ENCODE measurements around the gene UBE2S. TPM values are rescaled to one million over a fixed set of nuclear protein-coding genes. Genes with fewer than 3 reads are reported as not detected.

UBE2S gene
- total and polyA plus RNA-seq, 2 of the 8 experiments (the other 6 are each of a cell fraction or from before 2014, with no cell fraction given) = 398 to 530 TPM

GRCh38 chr19:55447421-55448174 lies 40.0 kb upstream of the UBE2S start:
- peaks cover 59 to 95% (median 91%) of the 10 kb centered on the region in 4 experiments for H3K27me3 ChIP-seq (replicated peaks in 1 of 4; ENCODE audit: control insufficient read depth in 3 of 4, extremely low read depth in 1 of 4, insufficient read depth in 3 of 4, low read length in 3 of 4)
- no peak for TF ChIP-seq GTF2F1 (IDR thresholded peaks at IDR 0.05; ENCODE audit: borderline replicate concordance, low read depth, low read length)
- TF ChIP-seq MAX (IDR thresholded peaks at IDR 0.05) = 0 out of 2 replicates have a peak, but pooled peaks have one; percentile 31
- peak; percentile 40; the same call in 1 of the 2 replicates for TF ChIP-seq KDM1A (IDR thresholded peaks at IDR 0.05; ENCODE audit: borderline replicate concordance, low read length)
- H3K23ac ChIP-seq (ENCODE audit: insufficient read length) = no peak overlapping the region
- no peak overlapping the region; the same call in 1 of the 2 replicates for H2BK15ac ChIP-seq (ENCODE audit: low read length)
- FAIRE-seq (no peak), DNase-seq (ENCODE audit: low read depth in 1 of 2, low spot score in 2 of 2) (no peak)
- no peak overlapping the region for H4K91ac ChIP-seq (replicated peaks; ENCODE audit: insufficient read length, low read length)
- no peak overlapping the region for H3K4me3 ChIP-seq (ENCODE audit: extremely low read depth in 1 of 4, insufficient read depth in 2 of 4, low read depth in 3 of 4, low read length in 4 of 4)
- no peaks in the 10 kb centered on the region for H3K9me3 ChIP-seq (ENCODE audit: insufficient read depth in 2 of 2, low read depth in 1 of 2, low read length in 1 of 2)
- H2BK12ac ChIP-seq (ENCODE audit: low read depth, low read length) = peak overlapping the region; percentile 1; the same call in 1 of the 2 replicates
- H3K79me2 ChIP-seq (ENCODE audit: control insufficient read depth in 1 of 2, insufficient read depth in 2 of 2, low read length in 2 of 2) = no peaks in the 10 kb centered on the region
- H3K14ac ChIP-seq (ENCODE audit: insufficient read length) = no peak overlapping the region
- H3K36me3 ChIP-seq (ENCODE audit: control insufficient read depth in 2 of 4, insufficient read depth in 4 of 4, low read length in 3 of 4) = no peaks in the 10 kb centered on the region
- no peak overlapping the region for H2BK20ac ChIP-seq (ENCODE audit: low read length)
- peak overlapping the region; percentile 99 for H3K56ac ChIP-seq (replicated peaks; ENCODE audit: insufficient read length, low read depth, low read length)
- H3K27ac ChIP-seq (ENCODE audit: low read depth, low read length) = no peak overlapping the region
- POLR2A ChIA-PET (ENCODE audit: partially characterized antibody) = interaction anchor here (0.6 kb wide), 1 partner anchor 306 kb away, joined by 3 read pairs; no protein-coding TSS in a partner anchor
- no peak overlapping the region for H4K8ac ChIP-seq (ENCODE audit: extremely low read depth, insufficient read depth, low read length)
- H3K4me1 ChIP-seq (replicated peaks in 1 of 4; ENCODE audit: control insufficient read depth in 3 of 4, insufficient read depth in 4 of 4, low read length in 3 of 4) = peaks cover 0 to 9% (median 4%) of the 10 kb centered on the region in 4 experiments; a peak in 5 of 7 replicates
- H2AK5ac ChIP-seq (ENCODE audit: low read depth, low read length) = peak overlapping the region; percentile 68; the same call in 1 of the 2 replicates
- peaks cover 3 to 16% of the 10 kb centered on the region in 2 experiments for H4K20me1 ChIP-seq (replicated peaks in 1 of 2; ENCODE audit: control insufficient read depth in 1 of 2, insufficient read depth in 2 of 2, low read length in 2 of 2)
- no peak overlapping the region for H3K18ac ChIP-seq (ENCODE audit: extremely low read depth, low read length)
- H2BK120ac ChIP-seq (replicated peaks; ENCODE audit: low read depth, low read length) = no peak overlapping the region
- H2AFZ ChIP-seq (ENCODE audit: low read length) = no peak overlapping the region
- peaks cover 25% of the 10 kb centered on the region; the same call in 1 of the 2 replicates for H3K23me2 ChIP-seq (ENCODE audit: low read depth, low read length)
- CTCF ChIA-PET (ENCODE audit: partially characterized antibody) = interaction anchor here (0.7 to 1.6 kb wide), 4 partner anchors 8 to 282 kb away, joined by 3 to 5 read pairs (median 4); partner anchors contain the start of gene DNAAF3
- no peaks in the 10 kb centered on the region for H3K79me1 ChIP-seq (ENCODE audit: low read depth, low read length)
- no peak overlapping the region for H2BK5ac ChIP-seq (ENCODE audit: low read depth, low read length)
- no peak overlapping the region for H3K4me2 ChIP-seq (ENCODE audit: insufficient read depth in 1 of 2, low read depth in 2 of 2, low read length in 2 of 2)
- H4K5ac ChIP-seq (ENCODE audit: insufficient read length, low read depth, low read length) = no peak overlapping the region
- no peak overlapping the region for H3K4ac ChIP-seq (replicated peaks; ENCODE audit: insufficient read length, low read depth, low read length)
- H3K9ac ChIP-seq (replicated peaks in 1 of 4; ENCODE audit: extremely low read depth in 1 of 4, low read depth in 3 of 4, low read length in 3 of 4) = no peak overlapping the region; a peak in 1 of 7 replicates
- 61% methylated on average over 15 of the region's 16 CpGs; no CpG with 5 or more reads in 1 of the 2 experiments for WGBS, 2 experiments (ENCODE audit: extremely low coverage in 1 of 2, insufficient coverage in 1 of 2, insufficient read length in 1 of 2, insufficient replicate concordance in 2 of 2, low coverage in 1 of 2, low lambda C conversion rate in 2 of 2, missing lambda C conversion rate in 1 of 2)

All from H1 (cell line).